Stimulated activated CD4-positive, alpha-beta T cell treated with anti-CD3 and anti-CD28 coated beads, Interleukin-1b, Interleukin-23, amount 100 ng/mL, for 24 hours (primary cell): ENCODE results near the gene ELMOD1.

ENCODE experiments used
- DNase-seq, 4 experiments: peaks; one replicate each; pipeline ENCODE4 v3.0.0-alpha.2; 2020; ENCODE audit warnings: low read depth in 4 of 4, low spot score in 1 of 4

The ELMOD1 gene

GRCh38 chr11:107631931-107632330 is 41.0 kb downstream of the ELMOD1 start:
- no peak for DNase-seq

GRCh38 chr11:107646783-107647182 is 55.8 kb downstream of the ELMOD1 start:
- DNase-seq, result no peak

GRCh38 chr11:107648242-107648641 is 57.3 kb downstream of the ELMOD1 start:
- no peak for DNase-seq

- DNase-seq, result no peak
Measured at GRCh38 chr11:107651672-107652071, 60.7 kb downstream of the ELMOD1 start.

GRCh38 chr11:107653076-107653475 is 62.1 kb downstream of the ELMOD1 start:
- DNase-seq, result no peak

GRCh38 chr11:107655602-107656001 is 64.7 kb downstream of the ELMOD1 start:
- DNase-seq, result no peak

GRCh38 chr11:107659310-107659709 is 68.4 kb downstream of the ELMOD1 start:
- DNase-seq, result no peak

- no peak for DNase-seq
Measured at GRCh38 chr11:107660066-107660465, 69.1 kb downstream of the ELMOD1 start.

GRCh38 chr11:107661656-107662055 is 70.7 kb downstream of the ELMOD1 start:
- no peak for DNase-seq

GRCh38 chr11:107665018-107665417 is 74.1 kb downstream of the ELMOD1 start:
- no peak for DNase-seq

GRCh38 chr11:107666911-107667613 is 76.1 kb downstream of the ELMOD1 start:
- DNase-seq, result no peak

- DNase-seq, result no peak
Measured at GRCh38 chr11:107669191-107669740, 78.3 kb downstream of the ELMOD1 start.

- no peak for DNase-seq
Measured at GRCh38 chr11:107669893-107670601, 79.1 kb downstream of the ELMOD1 start.

GRCh38 chr11:107675902-107676301 is 85.0 kb downstream of the ELMOD1 start:
- no peak for DNase-seq

GRCh38 chr11:107676336-107677057 is 85.5 kb downstream of the ELMOD1 start:
- DNase-seq, result no peak

- no peak for DNase-seq
Measured at GRCh38 chr11:107677924-107678631, 87.1 kb downstream of the ELMOD1 start.

- DNase-seq, result no peak
Measured at GRCh38 chr11:107678632-107678971, 87.7 kb downstream of the ELMOD1 start.

- DNase-seq, result no peak
Measured at GRCh38 chr11:107679255-107680024, 88.5 kb downstream of the ELMOD1 start.

- DNase-seq, result no peak
Measured at GRCh38 chr11:107682171-107682570, 91.2 kb downstream of the ELMOD1 start.

- no peak for DNase-seq
Measured at GRCh38 chr11:107682572-107682971, 91.6 kb downstream of the ELMOD1 start.

- no peak for DNase-seq
Measured at GRCh38 chr11:107683061-107683460, 92.1 kb downstream of the ELMOD1 start.
